ENCODE data around the gene TOX4.

The TOX4 gene

GRCh38 chr14:21467616-21468015 is 9.4 kb upstream of the TOX4 start:
- Histone ChIP-seq H3K9me3 (ENCODE audit: control insufficient read depth, low read length) (no peaks in the 10 kb centered on the region), H3K36me3 (ENCODE audit: control insufficient read depth, insufficient read depth, low read length) (no peaks in the 10 kb centered on the region), H3K9ac (ENCODE audit: low read length) (no peak overlapping the region), H3K4me1 (ENCODE audit: control insufficient read depth, insufficient read depth, low read length) (no peaks in the 10 kb centered on the region), H3K4me3 (ENCODE audit: low read length) (no peak overlapping the region), H3K27me3 (ENCODE audit: control insufficient read depth, insufficient read depth, low read length) (no peaks in the 10 kb centered on the region)

DNA sequence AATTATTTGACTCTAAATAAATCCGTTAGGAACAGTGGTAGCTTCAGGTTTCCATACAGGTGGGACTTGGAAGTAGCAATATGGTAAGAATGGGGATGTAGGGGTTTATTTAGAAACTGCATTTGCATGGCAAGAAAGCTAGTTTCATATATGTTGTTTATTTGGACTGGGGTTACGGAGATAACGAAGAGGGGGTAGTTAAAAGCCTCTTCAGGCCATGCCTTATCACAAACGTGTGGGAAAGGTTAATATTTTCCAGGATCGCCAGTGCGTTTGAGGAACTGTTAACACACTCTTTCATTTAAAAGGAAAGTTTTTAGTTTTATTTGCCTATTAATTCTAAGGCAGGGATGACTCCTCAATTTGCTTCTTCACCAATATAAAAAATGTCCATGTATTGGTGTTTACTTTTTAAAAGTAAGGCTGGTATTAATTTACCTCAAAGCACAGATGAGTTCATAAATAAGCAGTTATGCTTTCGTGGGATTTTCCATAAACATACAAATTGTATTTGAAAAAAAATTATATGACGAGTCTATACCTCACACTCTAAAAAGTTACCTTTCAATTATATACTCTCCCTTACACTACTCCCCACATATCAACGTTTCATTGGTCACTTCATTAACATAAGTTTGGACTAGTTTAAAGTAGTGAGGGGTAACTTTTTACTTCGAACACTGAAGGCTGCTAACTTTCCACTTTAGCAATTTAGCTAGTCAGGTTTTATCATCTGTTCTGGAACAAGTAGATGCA is 1.1 kb upstream of the TOX4 start:
- peak overlapping the region; percentile 90 for H3K9ac ChIP-seq (ENCODE audit: low read length)
- peak overlapping the region; percentile 99 for H3K4me3 ChIP-seq (ENCODE audit: low read length)
- no peaks in the 10 kb centered on the region for H3K36me3 ChIP-seq (ENCODE audit: control insufficient read depth, insufficient read depth, low read length)
- no peaks in the 10 kb centered on the region for H3K27me3 ChIP-seq (ENCODE audit: control insufficient read depth, insufficient read depth, low read length)
- no peaks in the 10 kb centered on the region for H3K4me1 ChIP-seq (ENCODE audit: control insufficient read depth, insufficient read depth, low read length)
- no peaks in the 10 kb centered on the region for H3K9me3 ChIP-seq (ENCODE audit: control insufficient read depth, low read length)

DNA sequence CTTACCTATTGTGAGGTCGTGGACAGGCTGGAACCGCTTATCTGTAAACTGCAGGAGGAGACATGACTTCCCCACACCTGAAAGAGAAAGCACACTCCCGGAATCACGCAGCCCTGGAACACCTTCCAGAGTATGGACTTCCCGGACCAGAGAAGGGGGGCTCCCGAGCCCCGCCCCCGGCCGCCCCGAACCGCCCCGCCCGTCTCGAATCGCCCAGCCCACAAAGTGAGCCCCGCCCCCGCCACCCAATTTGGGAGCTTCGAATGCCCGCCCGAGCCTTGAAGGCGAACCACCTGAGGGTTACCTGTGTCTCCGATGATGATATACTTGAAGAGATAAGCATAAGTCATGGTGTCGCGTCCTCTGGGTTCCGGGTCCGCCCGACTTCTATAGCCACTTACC is 471 bp upstream of the TOX4 start:
- H3K9me3 ChIP-seq (ENCODE audit: control insufficient read depth, low read length), result no peaks in the 10 kb centered on the region
- peak overlapping the region; percentile 90 for H3K9ac ChIP-seq (ENCODE audit: low read length)
- peak overlapping the region; percentile 99 for H3K4me3 ChIP-seq (ENCODE audit: low read length)
- no peaks in the 10 kb centered on the region for H3K27me3 ChIP-seq (ENCODE audit: control insufficient read depth, insufficient read depth, low read length)
- H3K4me1 ChIP-seq (ENCODE audit: control insufficient read depth, insufficient read depth, low read length), result no peaks in the 10 kb centered on the region
- no peaks in the 10 kb centered on the region for H3K36me3 ChIP-seq (ENCODE audit: control insufficient read depth, insufficient read depth, low read length)

- Histone ChIP-seq H3K9me3 (ENCODE audit: control insufficient read depth, low read length) (no peaks in the 10 kb centered on the region), H3K4me3 (ENCODE audit: low read length) (no peak overlapping the region), H3K27me3 (ENCODE audit: control insufficient read depth, insufficient read depth, low read length) (no peaks in the 10 kb centered on the region), H3K9ac (ENCODE audit: low read length) (no peak overlapping the region), H3K36me3 (ENCODE audit: control insufficient read depth, insufficient read depth, low read length) (peaks cover 6% of the 10 kb centered on the region), H3K4me1 (ENCODE audit: control insufficient read depth, insufficient read depth, low read length) (no peaks in the 10 kb centered on the region)
These were observed 9.7 kb downstream of the TOX4 start for GRCh38 chr14:21486640-21487087.

GRCh38 chr14:21494902-21495762 is 18.1 kb downstream of the TOX4 start:
- no peak overlapping the region for H3K4me3 ChIP-seq (ENCODE audit: low read length)
- no peaks in the 10 kb centered on the region for H3K4me1 ChIP-seq (ENCODE audit: control insufficient read depth, insufficient read depth, low read length)
- no peak overlapping the region for H3K9ac ChIP-seq (ENCODE audit: low read length)
- H3K36me3 ChIP-seq (ENCODE audit: control insufficient read depth, insufficient read depth, low read length), result no peaks in the 10 kb centered on the region
- no peaks in the 10 kb centered on the region for H3K27me3 ChIP-seq (ENCODE audit: control insufficient read depth, insufficient read depth, low read length)
- H3K9me3 ChIP-seq (ENCODE audit: control insufficient read depth, low read length), result no peaks in the 10 kb centered on the region

DNA sequence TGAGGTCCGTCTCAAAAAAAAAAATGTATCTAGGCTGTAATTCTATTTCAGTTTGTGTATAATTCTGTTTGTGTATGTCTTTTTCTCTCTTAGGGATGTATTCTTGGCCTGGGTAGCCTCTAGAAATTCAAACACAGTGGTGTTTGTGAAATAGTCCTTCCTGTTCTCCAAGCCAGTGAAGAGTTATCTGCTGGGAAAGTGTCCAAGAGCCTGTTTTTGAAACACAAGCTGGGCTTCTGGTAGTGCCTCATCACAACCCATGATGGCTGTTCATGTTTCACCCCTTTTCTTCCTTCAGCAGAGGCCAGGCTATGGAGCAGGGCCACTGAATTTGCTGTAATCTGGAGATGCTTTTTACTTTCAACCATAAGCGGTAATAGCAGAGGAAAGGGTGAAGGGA is 19.5 kb downstream of the TOX4 start:
- Histone ChIP-seq H3K4me3 (ENCODE audit: low read length) (no peak overlapping the region), H3K9me3 (ENCODE audit: control insufficient read depth, low read length) (no peaks in the 10 kb centered on the region), H3K27me3 (ENCODE audit: control insufficient read depth, insufficient read depth, low read length) (no peaks in the 10 kb centered on the region), H3K36me3 (ENCODE audit: control insufficient read depth, insufficient read depth, low read length) (no peaks in the 10 kb centered on the region), H3K4me1 (ENCODE audit: control insufficient read depth, insufficient read depth, low read length) (no peaks in the 10 kb centered on the region), H3K9ac (ENCODE audit: low read length) (no peak overlapping the region)

GRCh38 chr14:21498540-21499526 is 21.8 kb downstream of the TOX4 start:
- Histone ChIP-seq H3K4me3 (ENCODE audit: low read length) (no peak overlapping the region), H3K36me3 (ENCODE audit: control insufficient read depth, insufficient read depth, low read length) (peaks cover 7% of the 10 kb centered on the region), H3K27me3 (ENCODE audit: control insufficient read depth, insufficient read depth, low read length) (no peaks in the 10 kb centered on the region), H3K4me1 (ENCODE audit: control insufficient read depth, insufficient read depth, low read length) (no peaks in the 10 kb centered on the region), H3K9me3 (ENCODE audit: control insufficient read depth, low read length) (no peaks in the 10 kb centered on the region), H3K9ac (ENCODE audit: low read length) (no peak overlapping the region)

DNA sequence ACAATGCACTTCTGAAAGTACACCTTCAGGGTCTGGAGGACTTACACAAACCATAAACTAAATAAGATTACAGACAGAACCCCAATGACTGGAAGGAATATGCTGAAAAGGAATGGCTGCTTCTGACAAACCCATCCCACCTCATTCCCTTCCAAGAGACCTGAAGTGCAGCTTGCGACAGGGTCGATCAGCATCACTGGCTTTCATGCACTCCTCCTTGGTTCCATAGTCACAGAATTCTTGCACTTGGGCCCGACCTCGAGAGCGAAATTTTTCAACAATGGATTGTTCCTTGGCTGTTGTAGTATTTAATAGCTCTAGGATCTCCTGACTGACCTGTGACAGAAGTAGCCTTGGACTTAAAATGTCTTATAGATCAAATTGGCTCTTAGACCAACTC is 24.6 kb downstream of the TOX4 start:
- Histone ChIP-seq H3K4me3 (ENCODE audit: low read length) (no peak overlapping the region), H3K4me1 (ENCODE audit: control insufficient read depth, insufficient read depth, low read length) (no peaks in the 10 kb centered on the region), H3K9ac (ENCODE audit: low read length) (no peak overlapping the region), H3K9me3 (ENCODE audit: control insufficient read depth, low read length) (no peaks in the 10 kb centered on the region), H3K36me3 (ENCODE audit: control insufficient read depth, insufficient read depth, low read length) (peaks cover 7% of the 10 kb centered on the region), H3K27me3 (ENCODE audit: control insufficient read depth, insufficient read depth, low read length) (no peaks in the 10 kb centered on the region)

DNA sequence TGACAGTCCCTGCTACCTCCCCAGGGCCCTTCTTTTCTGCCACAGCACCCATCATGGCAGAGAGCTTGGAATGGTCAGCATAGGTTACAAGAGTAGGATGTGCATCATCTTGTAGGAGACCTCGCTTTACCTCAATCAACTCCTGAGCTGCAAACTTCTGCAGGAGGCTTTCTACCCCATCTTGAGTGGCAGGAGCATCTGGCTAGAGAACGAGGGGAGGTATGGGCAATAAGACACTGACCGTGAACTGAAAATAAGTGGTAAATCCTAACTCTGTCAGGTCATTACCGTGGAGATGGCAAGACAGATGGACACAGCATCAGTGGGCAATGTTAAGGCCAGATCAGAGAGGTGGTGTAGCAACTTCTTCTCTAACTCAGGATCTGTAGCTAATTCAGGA is 26.4 kb downstream of the TOX4 start:
- H3K36me3 ChIP-seq (ENCODE audit: control insufficient read depth, insufficient read depth, low read length), result peaks cover 7% of the 10 kb centered on the region
- no peaks in the 10 kb centered on the region for H3K27me3 ChIP-seq (ENCODE audit: control insufficient read depth, insufficient read depth, low read length)
- H3K9me3 ChIP-seq (ENCODE audit: control insufficient read depth, low read length), result no peaks in the 10 kb centered on the region
- no peaks in the 10 kb centered on the region for H3K4me1 ChIP-seq (ENCODE audit: control insufficient read depth, insufficient read depth, low read length)
- no peak overlapping the region for H3K9ac ChIP-seq (ENCODE audit: low read length)
- H3K4me3 ChIP-seq (ENCODE audit: low read length), result no peak overlapping the region

GRCh38 chr14:21505012-21505553 is 28.1 kb downstream of the TOX4 start:
- Histone ChIP-seq H3K9ac (ENCODE audit: low read length) (no peak overlapping the region), H3K27me3 (ENCODE audit: control insufficient read depth, insufficient read depth, low read length) (no peaks in the 10 kb centered on the region), H3K4me1 (ENCODE audit: control insufficient read depth, insufficient read depth, low read length) (peaks cover 5% of the 10 kb centered on the region), H3K4me3 (ENCODE audit: low read length) (no peak overlapping the region), H3K36me3 (ENCODE audit: control insufficient read depth, insufficient read depth, low read length) (peaks cover 7% of the 10 kb centered on the region), H3K9me3 (ENCODE audit: control insufficient read depth, low read length) (no peaks in the 10 kb centered on the region)

- Histone ChIP-seq H3K36me3 (ENCODE audit: control insufficient read depth, insufficient read depth, low read length) (peaks cover 7% of the 10 kb centered on the region), H3K27me3 (ENCODE audit: control insufficient read depth, insufficient read depth, low read length) (no peaks in the 10 kb centered on the region), H3K9ac (ENCODE audit: low read length) (no peak overlapping the region), H3K9me3 (ENCODE audit: control insufficient read depth, low read length) (no peaks in the 10 kb centered on the region), H3K4me3 (ENCODE audit: low read length) (no peak overlapping the region), H3K4me1 (ENCODE audit: control insufficient read depth, insufficient read depth, low read length) (peaks cover 9% of the 10 kb centered on the region)
These were observed 29.6 kb downstream of the TOX4 start for GRCh38 chr14:21506557-21506956.
